Stimulated activated CD8-positive, alpha-beta memory T cell treated with anti-CD3 and anti-CD28 coated beads, Interleukin-4, amount 100 ng/mL, for 24 hours (primary cell): ENCODE measurements around the gene VAC14.

Source experiments
- DNase-seq: peaks from one replicate; pipeline ENCODE4 v3.0.0-alpha.2; 2020; ENCODE audit warnings: low read depth

Gene VAC14

DNA sequence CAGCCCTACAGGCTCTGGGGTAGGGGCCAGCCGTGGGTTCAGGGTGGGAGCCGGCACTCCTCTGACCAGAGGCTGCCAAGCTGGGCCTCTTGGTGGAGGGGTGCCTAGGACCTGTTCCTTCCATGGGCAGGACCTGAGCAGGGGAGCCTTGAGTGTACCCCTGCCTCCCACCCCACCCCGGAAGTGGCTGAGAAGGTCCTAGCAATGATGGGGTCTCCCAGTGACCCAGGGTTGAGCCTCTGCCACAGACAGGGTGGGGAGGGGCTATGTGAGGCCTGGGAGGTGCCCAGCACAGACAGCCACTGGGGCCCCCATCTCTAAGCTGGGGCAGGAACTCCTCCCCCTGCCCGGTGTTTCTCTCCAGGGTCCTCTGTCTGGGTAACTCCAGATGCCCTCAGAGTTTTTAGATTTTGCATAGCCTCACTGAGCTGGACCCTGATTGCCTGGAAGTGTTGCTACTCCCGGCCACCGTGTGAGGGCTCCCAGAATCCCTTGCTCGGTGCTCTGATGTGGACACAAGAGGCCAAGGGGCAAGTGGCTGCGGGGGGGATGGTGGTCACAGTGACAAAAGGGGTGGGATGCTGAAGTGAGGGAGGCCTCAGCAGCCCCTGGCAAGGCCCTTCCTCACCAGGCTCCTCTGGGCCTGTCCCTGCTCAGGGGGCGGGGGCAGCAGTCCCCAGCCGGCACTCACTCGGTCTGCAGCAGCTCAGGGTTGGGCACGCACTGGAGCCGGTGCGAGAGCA lies 108.7 kb downstream of the VAC14 start:
- DNase-seq = no peak

DNA sequence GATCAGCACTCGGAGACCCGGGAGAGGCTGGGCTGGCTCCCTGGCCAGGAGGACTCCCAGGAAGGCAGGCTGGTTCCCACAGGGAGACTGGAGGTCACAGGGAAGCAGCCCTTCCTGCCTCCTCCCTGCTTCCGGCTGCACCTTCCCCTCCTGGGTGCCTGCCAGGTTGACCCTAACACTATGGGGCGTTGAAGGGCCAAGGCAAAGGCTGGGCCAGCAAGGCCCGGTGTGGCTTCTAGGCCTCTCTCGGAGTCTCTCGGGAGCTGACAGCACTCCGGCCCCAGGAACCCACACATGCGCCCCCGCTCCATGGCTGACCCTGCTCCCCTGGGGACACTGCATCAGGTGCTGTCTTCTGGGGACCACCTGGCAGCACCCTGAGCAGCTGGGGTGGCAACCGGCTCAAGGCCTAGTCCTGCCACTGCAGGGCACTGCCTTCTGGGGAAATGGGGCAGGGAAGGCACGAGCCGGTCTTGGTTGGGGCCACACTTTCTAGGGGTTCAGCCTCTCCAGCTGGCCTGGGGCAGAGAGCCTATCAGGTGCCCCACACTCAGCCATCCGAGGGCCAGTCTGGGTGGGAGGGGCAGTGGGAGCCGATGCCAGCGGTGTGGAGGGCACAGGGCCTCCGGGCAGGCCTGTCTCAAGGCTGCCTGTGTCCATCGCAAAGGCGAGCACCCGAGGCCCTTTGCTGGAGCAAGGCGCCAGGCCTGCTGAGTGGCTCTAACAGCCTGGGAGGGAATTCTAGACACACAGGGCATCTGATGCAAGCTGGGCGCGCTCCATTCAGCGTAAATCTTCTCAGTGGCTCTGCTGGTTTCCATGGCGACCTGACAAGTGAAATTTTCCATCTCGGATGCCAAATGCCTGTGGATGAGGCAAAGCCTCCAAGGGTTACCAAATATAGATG lies 109.5 kb downstream of the VAC14 start:
- no peak for DNase-seq

- no peak for DNase-seq
Measured at GRCh38 chr16:70689970-70690891, 110.7 kb downstream of the VAC14 start.

DNA sequence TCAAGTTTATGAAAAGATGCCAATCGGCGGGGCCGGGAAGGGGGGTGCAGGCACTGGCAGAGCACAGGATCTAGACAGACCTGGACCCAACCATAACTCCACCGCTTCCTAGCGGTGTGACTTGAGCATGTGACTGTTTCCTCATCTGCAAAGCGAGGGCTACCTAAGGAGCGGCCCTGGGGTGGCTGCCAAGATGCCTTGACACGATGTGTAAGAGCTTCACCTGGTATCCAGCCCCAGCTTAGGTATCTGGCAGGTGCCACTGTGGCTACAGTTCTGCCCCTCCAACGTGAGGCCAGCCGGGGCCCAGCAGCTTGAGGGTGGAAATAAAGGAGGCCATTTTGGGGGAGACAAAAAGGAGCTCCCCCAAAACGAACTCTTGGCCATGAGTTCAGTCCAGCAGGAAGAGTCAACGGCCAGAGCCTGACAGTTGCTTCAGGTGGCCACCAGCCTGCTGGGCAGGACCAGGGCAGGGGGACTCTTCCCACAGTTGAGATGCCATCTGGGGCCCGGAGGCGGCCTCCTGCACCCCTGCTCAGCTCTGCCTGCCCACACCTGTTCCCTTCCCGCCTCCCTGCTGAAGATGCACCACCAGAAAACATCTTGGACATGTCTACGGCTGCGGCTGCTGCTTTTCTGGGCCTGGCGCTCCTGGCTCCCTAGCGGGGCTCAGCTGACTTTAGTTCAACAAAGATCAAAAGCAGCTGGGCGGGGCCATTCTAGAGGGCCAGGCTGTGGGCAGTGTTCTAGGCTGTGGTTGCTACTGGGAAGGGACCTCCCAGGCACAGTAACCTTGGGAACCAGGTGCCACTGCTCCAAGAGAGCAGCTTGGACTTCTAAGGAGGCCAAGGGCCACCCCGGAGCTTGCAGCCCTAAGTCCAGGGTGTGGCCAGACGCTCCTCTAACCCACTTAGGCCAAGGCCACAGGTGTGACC lies 111.7 kb downstream of the VAC14 start:
- no peak for DNase-seq

DNA sequence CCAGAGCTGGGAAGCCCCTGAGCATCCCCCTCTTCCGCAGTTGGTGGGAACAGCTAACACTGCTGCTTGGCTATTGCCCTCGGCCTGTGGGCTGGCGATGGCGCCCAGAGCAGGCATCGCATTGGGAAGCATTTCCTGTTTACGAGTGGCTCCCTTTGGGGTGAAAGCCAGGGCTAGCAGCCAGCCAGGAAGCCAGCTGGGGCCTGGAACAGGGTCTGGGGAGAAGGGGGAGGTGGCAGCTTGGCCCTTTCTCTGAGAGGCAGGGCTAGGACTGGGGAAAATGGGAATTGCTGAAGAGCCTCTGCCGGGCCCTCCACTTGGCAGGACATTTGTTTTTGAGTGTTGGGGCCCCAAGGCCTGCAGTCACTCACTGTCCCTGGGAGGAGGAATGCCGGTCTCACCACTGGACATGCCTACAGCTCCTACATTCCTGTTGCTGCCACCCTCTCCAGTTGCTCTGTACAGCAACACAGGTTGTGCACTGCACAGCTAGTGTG lies 112.7 kb downstream of the VAC14 start:
- DNase-seq = no peak

- no peak for DNase-seq
Measured at GRCh38 chr16:70687671-70688245, 113.2 kb downstream of the VAC14 start.

DNA sequence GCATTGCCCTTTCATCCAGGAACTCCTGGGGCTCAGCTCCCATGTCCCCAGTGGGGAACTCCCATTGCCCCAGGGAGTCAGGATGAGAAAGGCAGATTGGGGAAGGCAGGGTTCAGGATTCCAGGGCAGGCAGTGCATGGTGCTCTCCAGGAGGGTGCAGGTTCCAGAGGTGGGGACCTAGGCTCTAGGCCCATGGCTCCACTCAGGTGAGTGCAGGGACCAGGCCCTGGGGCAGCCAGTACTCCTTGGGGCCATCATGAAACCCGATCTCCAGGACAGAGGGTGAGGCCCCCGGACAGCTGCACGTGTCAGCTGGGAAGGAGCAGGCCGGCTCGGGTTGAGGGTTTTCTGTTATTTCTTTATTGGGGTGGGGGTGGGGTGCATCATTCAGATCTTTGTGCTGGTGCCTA lies 113.9 kb downstream of the VAC14 start:
- DNase-seq = no peak

- no peak for DNase-seq
Measured at GRCh38 chr16:70686376-70687101, 114.4 kb downstream of the VAC14 start.

DNA sequence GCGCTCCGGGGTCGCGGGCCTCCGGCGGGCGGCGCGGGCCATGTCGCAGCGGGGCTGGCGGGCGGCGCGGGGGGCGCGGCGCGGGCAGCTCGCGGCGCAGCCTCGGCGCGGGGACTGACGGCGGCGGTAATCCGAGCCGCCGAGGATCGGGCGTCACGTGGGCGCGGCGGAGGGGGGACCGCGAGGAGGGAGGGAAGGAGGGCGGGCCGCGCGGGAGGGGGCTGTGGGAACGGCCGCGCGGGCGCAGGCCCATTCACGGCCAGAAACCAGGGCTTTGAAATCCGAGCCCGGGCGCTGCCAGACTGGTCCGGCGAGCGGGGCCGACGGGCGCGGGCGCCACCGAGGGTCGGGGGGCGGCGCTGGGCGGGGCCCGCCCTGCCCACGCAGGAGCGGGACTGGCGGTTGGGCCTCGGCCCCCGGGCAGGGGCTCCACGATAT lies 115.0 kb downstream of the VAC14 start, which contains the start of gene MTSS2:
MTSS2 (minus strand) TSS at position 116 of the 438 bp plus-strand sequence. CDS start 262 bp downstream, outside the sequence.
- DNase-seq = peak; percentile 30

DNA sequence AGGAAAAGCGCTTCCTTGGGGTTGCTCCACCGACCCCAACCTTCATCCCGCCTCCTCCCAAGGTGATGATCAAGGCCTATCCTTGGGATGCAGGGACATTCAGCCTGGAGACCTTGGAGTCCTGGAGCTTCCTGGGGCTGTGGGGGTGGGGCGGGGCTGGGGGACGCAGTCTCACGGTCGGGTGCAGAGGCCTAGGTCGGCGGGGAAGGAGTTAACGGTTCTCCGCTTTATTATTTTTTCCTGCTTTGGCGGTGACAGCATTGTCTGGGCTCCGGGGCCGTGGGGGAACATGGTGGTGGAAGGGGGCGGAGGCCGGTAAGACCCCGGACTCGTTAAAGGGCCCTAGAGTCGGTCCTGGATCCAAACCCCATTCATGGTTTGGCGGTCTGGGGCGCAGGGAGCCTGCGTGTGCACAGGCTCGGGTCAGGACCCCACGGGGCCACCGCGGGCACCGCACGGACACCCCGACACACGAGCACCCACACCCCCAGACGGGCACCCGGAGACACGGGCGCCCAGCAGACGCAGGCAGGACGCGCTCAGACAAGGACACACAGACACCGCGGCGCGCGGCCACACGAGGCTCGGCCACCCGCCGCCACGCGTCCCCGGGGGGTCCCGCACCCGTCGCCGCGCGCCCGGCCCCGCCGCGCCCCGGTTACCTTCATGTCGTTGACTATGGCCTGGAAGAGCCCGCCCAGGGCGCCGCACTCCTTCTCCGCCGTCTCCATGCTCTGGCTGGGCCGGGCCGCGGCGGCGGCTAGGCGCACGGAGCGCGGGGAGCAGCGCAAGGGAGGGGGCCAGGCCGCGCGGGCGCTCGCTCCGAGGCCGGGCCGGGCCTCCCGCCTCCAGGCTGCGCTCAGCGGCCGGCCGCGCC lies 115.7 kb downstream of the VAC14 start:
- DNase-seq = no peak

DNA sequence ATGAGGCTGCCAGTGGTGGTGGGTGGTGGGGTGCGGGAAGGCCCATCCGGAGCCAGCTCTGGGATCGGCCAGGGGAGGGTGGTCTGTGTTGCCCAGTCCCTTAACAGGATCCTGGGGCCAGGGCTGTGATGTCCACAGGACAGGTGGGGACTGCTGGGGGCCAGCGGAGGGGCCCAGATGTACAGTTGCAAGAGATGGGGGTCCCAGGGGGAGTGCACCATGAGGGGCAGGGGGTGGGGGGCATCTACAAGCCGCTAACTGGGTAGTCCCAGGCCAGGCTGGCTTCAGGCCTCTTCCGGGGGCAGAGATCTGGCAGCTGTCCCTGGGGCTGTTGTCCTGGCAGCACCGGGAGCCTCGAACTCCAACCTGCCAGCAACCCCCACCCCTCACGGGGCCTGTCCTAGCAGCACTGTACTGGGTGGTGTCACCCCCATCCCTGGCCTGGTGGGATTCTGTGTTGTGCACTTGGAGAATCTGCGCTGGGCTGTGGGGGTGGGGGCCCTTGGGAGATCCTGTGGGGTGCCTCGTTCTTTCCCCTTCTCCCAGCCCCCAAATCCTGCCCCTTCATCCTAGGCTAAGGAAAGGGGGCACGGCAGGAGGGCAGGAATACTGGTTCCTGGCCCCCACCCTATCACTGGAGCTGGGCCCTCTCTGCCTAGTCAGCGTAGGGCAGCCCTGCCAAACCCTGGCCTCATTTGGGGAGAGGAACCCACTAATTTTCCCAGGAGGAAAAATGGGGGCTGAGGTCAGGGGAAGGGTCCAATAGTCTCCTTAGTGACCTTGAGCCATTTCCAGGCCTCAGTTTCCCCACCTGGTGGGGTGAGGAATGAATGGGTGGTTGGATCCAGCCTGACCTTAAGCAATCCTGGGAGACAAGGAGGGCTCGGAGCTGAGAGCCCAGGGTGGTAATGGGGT lies 116.6 kb downstream of the VAC14 start:
- DNase-seq = no peak

DNA sequence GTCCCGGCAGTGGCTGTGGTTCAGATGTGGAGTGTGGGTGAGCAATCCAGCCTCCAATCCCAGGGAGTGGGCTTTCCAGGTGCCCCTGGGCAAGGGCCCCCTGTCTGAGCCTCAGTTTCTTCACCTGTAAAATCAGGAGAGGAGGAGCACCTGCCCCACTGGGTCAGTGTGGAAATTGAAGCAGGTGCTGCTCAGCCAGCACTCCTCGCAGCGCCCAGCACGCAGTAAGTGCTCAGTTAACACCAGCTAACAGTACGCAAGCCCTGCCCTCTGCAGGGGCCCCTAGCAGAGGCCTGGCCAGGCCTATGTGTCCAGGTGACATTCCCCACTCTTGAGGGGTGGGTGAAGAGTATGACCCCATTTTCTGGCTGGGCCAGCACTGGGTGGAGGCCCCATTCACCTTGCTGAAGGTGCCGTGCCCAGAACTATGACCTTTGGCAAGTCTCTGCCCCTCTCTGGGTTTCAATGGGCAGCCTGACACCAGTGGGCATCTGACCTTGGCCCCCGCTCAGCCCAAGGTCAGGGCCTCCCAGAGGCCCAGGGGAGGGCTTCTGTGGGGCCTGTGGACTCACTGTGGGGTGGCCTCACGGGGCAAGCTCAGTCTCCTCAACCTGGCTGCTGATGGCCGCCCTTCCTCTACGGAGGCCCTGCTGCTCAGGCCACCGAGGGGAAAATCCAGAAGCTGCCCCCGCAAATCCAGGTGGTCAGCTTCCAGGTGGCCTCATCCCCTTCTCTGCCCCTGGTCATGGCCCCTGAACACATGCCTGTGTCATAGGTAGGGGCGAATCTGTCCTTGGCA lies 117.6 kb downstream of the VAC14 start:
- DNase-seq = no peak

DNA sequence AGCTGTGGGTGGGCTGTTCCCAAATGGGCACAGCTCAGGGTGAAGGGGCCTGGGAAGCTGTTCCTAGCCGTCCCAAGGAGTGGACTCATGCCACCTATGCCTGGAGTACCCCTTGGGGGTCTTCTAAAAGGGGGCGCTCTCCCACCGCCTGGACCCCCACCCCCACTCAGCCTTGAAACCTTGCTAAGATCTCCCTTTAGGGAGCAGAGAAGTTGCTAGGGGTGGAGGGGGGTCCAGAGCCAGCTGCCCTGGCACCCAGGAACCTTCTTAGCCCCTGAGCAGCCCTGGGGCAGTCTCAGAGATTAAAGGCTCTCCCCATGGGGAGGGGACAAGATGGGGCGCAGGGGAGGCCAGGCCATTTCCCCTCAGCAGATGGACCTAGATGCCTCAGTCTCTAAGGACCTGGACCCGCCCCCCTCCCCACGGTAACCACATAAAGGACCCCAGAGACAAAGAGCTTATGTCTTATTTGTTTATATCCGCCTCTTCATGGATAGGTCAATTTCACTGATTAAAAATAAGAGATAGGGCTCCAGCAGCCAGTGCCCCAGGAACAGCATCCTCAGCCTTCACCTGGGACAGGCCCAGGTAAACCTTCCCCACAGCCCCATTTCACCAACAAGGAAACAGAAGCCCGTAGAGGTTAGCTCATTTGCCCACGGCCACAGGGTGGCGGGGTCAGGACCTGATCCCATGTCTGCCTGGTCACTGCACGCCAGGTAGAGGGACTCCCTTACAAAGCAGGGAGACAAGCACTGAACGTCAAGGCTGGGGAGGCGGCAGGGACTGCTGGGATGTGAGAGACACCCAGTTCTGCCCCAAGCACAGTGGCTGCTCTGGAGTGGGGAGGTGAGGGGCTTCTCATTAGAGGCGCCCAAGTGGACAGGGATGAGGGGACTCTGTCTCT lies 118.5 kb downstream of the VAC14 start:
- DNase-seq = no peak

DNA sequence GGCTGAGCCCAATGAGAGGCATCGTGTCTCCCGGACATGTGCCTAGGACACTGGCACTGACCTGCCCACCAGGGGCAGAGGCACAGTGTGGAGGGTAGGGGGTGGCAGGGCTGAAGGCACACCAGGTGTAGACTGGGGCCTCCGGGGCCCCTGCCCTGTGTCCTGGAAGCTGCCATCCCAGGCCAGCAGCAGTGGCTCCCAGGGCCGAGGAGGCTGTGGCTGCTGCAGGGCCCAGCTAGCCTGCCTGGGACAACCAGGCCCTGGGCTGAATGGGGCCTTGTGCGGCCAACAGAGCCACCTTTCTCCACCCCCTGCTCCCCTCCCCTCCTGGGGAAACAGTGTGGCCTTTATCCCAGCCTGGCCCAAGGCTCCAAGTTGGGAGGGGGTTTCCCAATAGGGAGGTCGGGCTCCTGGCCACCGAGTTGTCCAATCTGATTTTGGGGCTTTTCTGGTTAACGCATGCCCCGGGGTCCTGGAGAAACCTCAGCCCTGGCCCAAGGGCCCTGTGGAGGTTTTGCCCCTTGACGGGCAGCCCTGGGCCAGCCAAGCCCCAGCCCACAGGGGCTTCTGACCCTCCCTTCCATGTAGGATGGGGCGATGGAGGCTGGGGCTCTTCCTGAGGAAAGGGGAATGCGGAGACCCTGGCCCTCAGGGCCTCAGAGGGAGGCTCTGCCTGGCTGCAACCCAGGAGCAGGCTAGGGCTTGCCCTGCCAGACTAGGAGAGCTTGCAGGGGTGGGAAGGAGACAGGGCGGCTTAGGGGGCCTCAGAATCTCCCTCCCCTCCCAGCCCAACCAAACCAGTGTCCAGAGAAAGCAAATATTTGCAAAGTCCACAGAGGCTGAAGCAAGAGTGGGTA lies 119.3 kb downstream of the VAC14 start:
- DNase-seq = no peak
